HG02938 (cell line): Measurements from ENCODE around the gene KCNJ3.

ENCODE experiments used
- ATAC-seq: cut with Tn5 transposase; IDR thresholded peaks from one replicate; pipeline ENCODE4 v1.9.1; 2021; ENCODE audit warnings: mild to moderate bottlenecking, moderate library complexity; ENCODE audit not compliant: unreplicated experiment

KCNJ3 gene

DNA sequence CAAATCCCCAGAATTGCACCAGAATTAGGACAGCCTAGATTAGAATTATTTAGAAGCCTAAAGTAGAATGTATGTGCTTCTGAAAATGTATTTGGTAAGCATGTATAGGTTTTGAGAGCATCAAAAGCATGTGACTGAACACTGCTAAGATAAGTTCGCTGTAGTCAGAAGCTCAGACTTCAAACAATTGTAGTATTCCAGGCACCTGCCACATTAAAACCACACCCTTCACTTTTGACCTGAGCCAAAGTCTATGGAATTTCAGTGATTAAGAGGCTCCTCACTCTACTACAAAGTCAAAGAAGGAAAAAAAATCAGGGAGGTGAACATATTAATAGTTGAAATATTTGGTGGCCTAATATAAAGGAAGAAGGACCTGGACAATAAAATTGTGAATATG, 8.2 kb downstream of the KCNJ3 start:
- no peak for ATAC-seq

DNA sequence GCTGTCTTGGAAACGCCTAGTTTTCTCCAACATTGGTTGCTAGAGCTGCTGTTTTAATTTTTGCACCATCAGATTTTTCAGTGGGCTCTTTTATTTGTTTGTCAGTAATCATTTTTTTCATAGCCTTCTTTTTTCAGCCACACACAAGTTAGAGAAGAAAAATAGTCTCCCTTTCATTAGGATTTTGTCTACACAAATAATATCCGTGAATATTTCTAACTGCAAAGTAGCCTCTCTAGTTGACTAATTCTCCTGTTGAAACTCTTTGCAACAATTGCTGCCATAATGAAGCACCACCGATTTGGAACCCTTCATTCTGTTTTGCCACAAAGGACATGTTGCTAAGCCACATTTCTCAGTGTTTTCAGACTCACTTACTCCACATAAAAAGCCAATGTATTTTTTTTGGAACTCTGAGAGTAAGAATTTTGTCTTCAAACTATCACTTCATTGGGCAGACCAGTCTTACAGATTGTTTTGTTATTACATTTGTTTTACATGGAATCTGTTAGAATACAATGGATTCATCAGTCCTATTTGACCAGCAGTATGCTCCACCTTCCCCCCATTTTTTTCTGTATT, 9.6 kb downstream of the KCNJ3 start:
- no peak for ATAC-seq

DNA sequence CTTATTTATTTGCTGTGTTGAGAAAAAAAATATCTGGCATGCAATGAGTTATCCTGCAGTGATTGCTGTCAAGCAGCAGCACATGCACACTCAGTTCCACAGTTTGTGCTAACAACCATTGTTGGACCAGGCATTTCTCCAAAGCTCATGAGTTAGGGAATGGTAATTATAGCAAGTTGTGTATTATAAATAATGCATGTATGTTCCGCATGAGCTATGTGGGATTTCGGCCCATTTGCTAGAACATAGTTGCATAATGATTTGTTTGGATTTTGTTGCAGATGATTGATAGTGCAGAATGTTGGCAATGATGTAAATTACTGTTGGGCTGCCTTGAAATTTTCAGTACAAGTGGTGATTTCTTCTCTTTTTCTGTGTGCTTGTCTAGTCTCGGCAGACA, 10.7 kb downstream of the KCNJ3 start:
- ATAC-seq: no peak

DNA sequence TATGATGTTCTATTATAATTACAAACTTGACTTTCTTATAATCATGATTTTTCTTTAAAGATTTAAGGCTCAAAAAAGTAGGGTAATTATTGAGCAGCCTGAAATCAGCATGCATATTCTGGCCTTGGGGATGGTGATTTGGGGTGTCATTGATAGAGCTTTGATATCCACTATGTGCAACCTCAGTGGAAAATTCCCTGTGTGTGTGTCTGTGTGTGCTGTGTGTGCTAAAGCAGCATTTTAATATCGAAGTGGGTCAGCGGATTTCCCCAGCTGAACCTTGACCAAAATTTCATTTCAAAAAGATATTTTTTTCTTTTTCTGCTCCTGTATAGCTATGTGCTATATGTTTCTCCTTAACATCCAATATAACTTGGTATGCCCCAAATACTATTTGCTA, 11.6 kb downstream of the KCNJ3 start:
- ATAC-seq: no peak

DNA sequence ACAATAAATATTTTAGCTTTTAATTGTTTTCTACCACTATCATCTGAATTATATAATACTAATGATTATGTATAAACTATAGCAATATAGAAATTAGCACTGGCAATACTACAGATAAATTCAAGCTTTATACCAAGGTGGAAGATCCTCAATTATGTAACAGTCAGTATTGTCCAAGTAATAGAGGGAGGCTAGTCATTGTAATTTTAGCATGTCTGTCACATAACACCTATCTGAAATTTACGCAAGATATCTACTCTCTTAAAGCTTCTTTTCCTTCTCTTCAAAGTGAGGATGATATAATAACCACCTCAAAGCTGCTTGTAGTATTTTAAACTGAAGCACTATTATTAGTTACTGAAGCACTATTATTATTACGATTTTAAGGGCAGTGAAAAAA, 12.2 kb downstream of the KCNJ3 start:
- ATAC-seq: no peak

DNA sequence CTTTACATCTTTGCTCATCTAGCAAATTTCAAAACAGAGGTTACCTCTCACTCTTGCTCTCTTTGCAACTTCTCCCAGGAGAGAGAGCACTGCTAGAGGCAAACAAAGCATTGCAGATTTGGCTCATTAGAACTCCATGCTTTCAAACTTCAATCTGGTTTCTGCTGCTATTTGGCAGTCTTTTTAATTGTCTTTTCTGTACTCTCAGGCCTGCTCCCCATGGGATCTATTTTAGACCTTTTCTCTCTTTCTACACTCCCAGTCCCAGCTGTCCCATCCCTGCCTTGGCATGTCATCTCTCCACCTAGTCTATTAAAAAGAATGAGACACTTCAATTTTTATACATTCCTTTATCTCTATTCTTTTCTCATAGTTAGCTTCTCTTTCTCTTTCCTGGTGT, 15.2 kb downstream of the KCNJ3 start:
- no peak for ATAC-seq

DNA sequence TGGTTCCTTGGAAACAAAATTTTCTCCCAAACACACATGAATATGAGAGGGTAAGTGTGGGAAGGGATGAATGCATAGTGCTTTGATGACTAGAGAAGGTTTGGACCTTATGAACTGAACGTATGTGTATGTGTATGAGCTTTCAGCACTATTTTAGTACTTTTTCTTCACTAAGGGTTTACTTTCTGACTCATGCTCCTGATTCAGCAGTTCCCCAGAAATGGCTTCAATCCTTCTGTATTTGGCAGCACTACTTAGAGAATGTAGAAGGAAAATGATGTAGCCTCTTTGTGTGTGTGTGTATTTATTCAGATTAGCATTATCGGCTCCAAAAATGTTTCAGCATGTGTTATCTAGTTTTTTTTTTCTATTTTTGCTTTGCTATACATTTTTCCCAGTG, 22.2 kb downstream of the KCNJ3 start:
- no peak for ATAC-seq

DNA sequence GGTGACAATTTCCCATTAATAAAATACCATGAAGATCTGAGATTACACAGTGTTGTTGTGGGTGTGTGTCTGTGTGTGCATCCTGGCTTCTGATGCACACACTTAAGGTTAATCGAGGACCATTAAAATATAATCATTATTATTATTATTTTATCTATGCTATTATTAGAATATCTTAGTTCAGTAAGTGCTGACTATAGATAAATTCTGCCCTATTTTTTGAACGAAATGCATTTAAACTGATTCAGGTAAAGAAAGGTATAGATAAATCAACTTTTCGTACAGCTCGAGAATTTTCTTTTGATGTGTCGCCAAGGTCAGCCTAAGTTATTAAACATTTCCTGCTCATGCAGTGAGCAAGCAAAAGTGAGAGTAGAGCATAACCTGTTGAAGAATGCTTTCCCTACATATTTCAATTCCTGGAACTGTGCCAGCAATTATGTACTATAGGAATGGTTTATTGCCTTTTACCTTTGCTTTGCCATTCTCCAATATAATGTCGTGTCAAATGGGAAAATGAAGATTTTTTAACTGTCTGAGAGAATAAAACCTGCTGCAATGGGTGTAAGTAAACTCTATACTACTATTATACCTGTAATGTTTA, 25.8 kb downstream of the KCNJ3 start:
- no peak for ATAC-seq

DNA sequence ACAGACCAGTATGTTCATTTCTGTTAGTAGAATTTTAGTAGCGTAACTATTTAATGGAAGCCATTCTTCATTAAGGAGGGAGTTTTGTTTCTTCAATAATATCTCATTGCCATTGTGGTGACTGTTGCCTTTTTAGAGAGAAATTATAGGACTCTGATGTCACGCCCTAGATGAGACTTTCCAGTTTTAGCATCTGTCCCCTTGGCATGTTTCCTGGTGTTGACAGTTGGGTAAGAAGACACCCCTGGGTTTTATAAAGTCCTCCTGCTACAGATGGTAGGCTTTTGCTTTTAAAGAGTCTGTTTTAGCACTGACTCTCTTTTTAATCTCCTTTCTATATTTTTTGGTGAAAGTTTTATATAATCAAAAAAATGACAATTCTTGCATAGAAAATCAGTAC, 41.9 kb downstream of the KCNJ3 start:
- ATAC-seq: no peak

DNA sequence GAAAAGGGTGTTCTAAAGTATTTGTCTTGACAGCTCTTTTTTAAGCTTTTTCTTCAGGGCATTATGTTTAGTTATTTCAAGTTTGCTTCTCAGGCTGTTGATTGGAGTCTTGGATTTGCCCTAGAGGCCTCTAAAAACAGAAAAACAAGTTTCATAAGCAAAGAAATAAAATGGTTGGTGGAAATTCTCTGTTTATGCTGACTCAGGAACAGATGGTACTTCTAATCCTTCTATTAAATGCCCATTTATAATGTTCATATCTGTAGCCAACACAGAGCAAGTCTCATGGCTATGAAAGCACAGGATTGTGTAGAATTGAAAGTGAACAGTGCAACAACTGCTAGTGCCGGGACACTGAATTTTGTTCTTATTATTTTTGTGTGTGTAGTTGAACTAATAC, 60.4 kb downstream of the KCNJ3 start:
- no peak for ATAC-seq

DNA sequence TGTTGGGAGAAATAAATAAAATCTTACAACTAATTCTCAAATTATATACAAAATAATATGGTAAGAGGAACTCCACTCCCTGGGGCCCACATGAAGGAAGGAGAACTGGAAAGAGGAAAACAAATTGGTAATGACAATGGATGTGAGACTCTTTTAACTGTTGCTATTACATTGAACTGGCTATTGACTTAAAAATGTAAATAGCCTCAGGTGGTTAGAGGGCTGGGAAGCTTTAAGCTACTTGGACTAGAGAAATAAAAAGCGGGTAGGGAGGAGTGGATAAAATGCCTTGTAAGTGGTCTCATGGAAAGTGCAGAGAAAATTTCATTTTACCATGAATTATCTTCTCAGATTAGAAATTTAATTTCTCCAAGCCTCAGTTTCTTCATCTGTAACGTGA, 64.1 kb downstream of the KCNJ3 start:
- no peak for ATAC-seq

DNA sequence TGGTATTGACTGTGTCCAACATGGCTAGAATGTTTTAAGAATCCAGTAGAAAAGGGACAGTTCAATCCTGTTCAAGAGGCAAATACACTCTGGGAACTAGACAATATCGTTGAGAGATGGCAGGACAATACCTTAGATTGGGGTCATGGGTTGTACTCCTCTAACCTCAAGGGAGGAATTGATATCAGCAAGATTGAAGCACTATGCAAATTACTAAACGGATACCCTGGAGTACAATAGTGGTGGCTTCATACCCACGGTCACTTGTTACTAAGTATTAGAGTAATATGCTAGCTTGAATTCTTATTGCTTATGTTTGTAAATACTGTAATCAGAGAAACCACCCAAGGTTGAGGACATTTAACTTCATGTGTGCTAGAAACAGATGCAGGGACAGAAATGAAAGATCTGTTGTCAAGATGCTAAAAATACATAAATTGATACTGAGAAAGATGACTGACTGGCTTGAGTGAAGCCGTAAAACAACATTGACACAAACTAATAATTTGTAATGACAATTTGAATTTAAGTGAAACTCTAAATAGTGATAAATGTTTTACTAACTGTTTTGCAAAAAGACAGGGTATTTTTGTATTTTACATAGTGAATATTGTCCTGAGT, 73.3 kb downstream of the KCNJ3 start:
- no peak for ATAC-seq

DNA sequence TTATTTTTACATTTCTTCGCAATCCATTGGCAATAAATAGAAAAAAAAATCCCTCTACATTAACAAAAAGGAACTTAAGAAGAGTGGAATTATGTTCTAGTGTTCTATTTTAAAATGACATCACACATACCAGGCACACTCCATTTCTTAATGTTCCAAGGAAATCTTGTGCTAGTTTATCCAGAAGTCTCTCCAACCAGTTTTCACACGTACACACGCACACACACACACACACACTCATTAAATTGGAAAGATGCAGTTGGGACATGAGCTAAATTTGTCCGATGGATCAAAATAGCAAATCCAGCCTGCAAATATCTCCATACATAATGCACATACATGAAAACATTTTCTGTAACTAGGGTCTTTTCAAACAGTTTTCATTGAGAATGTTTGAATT, 78.3 kb downstream of the KCNJ3 start:
- no peak for ATAC-seq

DNA sequence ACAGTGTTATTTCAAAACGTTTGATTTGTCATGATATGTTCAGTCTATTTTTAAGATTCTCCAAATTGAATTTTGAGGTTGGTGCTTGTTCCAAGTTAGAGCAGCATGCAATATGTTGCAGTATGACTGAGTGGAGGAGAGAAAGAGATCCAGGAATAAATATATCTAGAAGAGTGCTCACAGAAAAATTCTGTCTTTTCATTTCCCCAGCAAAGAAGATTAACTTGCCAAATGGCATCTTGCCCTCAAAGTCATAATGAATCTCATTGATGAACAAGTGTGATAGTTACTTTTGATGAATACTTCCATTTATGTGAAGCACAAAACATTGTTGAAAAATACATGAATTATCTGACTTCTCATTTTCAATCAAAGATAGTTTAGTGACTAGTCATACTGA, 95.9 kb downstream of the KCNJ3 start:
- ATAC-seq: no peak

DNA sequence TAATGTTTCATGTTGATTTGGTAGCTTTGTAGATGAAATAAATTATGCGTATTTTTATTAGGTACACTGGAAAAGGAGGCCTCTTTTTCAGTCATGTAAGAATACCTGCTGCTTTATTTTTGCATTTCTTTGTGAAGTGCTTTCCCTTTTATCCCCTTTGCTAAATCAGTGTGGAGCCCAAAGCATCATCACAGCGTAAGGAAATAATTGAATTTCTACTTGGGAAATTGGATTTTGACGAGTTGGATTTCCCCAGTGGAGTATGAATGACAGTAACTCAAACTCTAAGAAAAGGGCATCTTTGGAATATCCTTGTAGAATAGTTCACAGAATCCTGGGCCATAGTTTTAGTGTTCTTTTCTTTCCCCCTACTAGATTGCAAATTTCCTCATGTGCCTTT, 97.2 kb downstream of the KCNJ3 start:
- no peak for ATAC-seq

DNA sequence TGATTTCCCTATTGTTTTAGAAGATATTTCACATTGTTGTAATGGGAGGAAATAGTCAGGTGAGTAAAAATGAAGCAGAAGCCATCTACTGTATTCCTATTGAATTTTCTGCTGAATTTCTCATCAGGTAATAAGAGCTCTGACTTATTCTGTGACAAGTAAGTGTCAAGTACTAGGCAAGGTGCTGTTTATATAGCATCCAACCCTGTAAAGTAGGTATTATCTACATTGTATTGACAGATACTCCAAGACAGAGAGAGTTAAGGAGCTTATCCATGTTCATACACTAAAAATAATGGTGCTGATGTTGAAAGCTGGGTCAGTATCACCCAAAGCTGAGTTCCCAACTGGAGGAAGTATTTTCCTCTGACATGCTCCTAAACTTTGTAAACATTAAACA, 106.0 kb downstream of the KCNJ3 start:
- no peak for ATAC-seq

DNA sequence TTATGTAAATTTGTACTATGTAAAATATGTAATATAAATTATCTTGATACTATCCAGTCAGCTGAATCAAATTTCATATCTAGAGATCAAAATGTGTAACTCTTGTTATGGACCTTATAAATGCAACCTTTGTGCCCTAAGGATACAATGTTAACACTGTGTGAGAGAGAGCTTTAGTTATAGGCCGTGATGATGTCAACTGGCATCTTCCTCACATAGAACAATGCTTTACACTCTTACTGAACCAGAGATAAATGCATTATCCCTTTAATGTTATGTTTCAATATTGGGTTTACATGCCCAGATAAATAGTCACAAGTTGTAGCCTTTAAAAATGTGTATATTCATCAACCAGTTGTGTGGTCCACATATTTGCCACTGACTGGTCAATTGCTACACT, 115.1 kb downstream of the KCNJ3 start:
- no peak for ATAC-seq

DNA sequence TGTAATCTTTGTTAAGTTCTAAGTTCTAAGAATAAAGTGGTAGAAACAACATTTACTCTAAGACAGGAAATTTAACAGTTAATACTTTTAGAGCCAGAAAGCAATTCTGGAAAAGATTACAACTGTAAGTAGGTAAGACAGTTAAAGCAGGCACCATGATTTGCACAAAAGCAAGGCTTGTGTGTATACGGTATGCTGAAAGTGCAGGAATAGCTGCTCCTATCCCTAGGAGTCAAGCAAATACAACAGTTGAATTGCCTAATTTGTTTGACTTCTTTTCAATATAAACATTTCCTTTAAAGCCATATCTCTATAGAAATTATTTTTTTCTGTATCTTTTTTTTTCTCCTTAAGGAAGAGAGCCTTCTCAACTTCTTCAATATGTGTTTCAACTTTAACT, 116.4 kb downstream of the KCNJ3 start:
- ATAC-seq: no peak

DNA sequence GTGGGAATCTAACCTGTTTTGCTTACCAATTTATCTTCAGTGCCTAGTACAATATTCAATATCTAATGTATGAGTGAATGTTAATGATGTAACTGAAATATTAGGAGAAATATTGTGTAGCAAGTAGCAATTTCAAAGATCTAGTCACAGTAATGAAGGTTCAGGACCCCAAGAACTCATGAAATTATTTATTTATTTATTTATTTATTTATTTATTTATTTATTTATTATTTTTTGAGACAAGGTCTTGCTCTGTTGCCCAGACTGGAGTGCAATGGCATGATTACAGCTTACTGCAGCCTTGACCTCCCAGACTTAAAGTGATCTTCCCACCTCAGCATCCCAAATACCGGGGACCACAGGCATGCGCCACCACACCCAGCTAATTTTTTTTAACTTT, 126.9 kb downstream of the KCNJ3 start:
- no peak for ATAC-seq

DNA sequence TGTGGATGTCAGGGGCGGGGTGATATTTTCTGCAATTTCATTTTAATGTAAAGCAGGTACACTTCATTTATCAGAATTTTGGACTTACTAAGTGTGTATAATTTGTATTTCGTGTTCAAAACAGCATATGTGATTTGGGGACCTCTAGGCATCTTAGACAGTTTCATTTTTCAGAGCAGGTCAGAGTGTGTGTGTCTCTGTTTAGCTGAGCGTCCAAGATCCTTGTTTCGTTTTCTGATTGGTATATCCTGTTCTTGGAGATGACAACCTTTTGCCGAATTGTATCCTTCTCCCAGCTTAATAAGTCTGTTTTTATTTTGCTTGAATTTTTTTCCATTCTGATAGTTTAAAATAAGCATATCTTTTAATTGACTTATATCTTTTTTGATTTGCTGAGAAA, 128.3 kb downstream of the KCNJ3 start:
- no peak for ATAC-seq

DNA sequence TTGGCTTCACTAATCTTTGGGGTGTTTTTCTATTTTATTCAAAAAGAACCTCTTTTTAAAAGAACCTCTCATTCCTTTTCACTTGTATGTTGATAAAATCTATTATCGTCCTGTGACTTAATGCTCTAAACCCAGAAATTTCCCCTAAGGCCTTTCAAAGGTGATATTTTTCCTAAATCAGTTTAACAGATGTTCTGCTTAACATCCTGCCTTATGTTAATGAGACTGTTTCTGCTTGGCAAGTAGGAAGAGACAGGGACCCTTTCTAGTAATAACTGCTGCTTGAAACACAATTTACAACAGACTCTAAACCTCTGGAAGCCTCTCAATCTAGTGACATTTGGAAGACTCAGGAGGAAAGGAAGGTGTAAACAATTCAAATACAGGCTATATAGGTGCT, 128.8 kb downstream of the KCNJ3 start:
- ATAC-seq: no peak

DNA sequence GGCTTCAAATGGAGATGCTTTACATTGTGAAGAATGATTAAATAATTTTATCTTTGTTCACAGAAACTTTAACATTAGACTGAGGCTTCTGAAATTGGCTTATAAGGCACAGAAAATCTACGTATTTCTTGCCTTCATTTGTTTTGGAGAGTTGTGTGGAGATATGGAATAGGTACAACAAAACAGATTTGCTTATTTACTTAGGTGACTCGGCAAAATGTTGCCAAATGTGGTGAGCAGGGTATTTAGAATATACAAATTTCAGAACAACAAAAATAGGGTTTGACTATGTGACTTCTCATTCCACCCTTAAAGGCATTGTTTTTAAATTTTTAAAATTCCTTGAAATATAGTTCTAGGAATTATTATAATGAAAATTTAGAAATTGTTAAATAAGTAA, 134.2 kb downstream of the KCNJ3 start:
- no peak for ATAC-seq

DNA sequence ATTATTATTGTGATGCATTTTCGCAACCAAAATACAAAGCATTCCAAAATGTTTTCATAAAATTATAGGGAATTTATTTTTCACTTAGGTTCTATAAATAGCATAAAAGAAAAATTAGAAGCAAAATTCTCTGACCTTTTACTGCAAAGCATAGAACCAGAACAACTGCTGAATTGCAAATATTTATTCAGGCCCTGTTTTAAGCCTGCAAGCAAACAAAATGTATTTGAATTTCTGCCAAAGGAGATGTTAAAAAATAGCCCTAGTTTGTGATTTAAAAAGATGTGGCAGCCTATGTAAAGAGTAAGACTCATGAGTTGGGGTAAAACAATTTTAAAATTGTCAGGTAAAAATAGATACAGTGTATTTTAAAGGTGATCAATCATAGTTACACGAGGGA, 138.1 kb downstream of the KCNJ3 start:
- no peak for ATAC-seq
